ENCODE results near the gene OLA1. TPM values are rescaled to one million over a fixed set of nuclear protein-coding genes. Genes with fewer than 3 reads are reported as not detected.

OLA1 gene
- total RNA-seq, 1 experiment from 2014 or later: 124 TPM

- CTCF ChIA-PET: no interaction called here
- Mint-ChIP-seq H3K4me1 (ENCODE audit: low read depth, unreplicated experiment) (peaks cover 21% of the 10 kb centered on the region), H3K27me3 (ENCODE audit: unreplicated experiment) (no peaks in the 10 kb centered on the region), H3K36me3 (ENCODE audit: insufficient read depth, unreplicated experiment) (no peaks in the 10 kb centered on the region), H3K27ac (ENCODE audit: unreplicated experiment) (no peak overlapping the region), H3K4me3 (ENCODE audit: low read depth, unreplicated experiment) (no peak overlapping the region), H3K9me3 (ENCODE audit: low read depth, unreplicated experiment) (no peaks in the 10 kb centered on the region)
- no TSS peak for BruUV-seq (replicated peaks)
- TF ChIP-seq CTCF (IDR thresholded peaks at IDR 0.05; ENCODE audit: unreplicated experiment): no peak
- intact Hi-C loops (cut with micrococcal nuclease; ENCODE audit: unreplicated experiment): no loop called here
- DNase-seq: no peak
Observed at GRCh38 chr2:174236429-174236828, 11.9 kb downstream of the OLA1 start.

- CTCF ChIA-PET: no interaction called here
- Mint-ChIP-seq H3K36me3 (ENCODE audit: insufficient read depth, unreplicated experiment) (no peaks in the 10 kb centered on the region), H3K27ac (ENCODE audit: unreplicated experiment) (no peak overlapping the region)
Observed at GRCh38 chr2:174235680-174236079, 12.7 kb downstream of the OLA1 start.

GRCh38 chr2:174233771-174234275, 14.5 kb downstream of the OLA1 start:
- no peak overlapping the region for H3K27ac Mint-ChIP-seq (ENCODE audit: unreplicated experiment)
- CTCF ChIA-PET: no interaction called here
- no peaks in the 10 kb centered on the region for H3K27me3 Mint-ChIP-seq (ENCODE audit: unreplicated experiment)
- no peaks in the 10 kb centered on the region for H3K9me3 Mint-ChIP-seq (ENCODE audit: low read depth, unreplicated experiment)
- no peak overlapping the region for H3K4me3 Mint-ChIP-seq (ENCODE audit: low read depth, unreplicated experiment)
- H3K36me3 Mint-ChIP-seq (ENCODE audit: insufficient read depth, unreplicated experiment): no peaks in the 10 kb centered on the region
- BruUV-seq (replicated peaks): no TSS peak
- TF ChIP-seq CTCF (IDR thresholded peaks at IDR 0.05; ENCODE audit: unreplicated experiment): no peak
- no peak for DNase-seq
- intact Hi-C loops (cut with micrococcal nuclease; ENCODE audit: unreplicated experiment): no loop called here
- H3K4me1 Mint-ChIP-seq (ENCODE audit: low read depth, unreplicated experiment): peaks cover 21% of the 10 kb centered on the region

More at GRCh38 chr2:174235680-174236079, 12.7 kb downstream of the OLA1 start:
- no peak for TF ChIP-seq CTCF (IDR thresholded peaks at IDR 0.05; ENCODE audit: unreplicated experiment)
- H3K9me3 Mint-ChIP-seq (ENCODE audit: low read depth, unreplicated experiment): no peaks in the 10 kb centered on the region
- H3K4me3 Mint-ChIP-seq (ENCODE audit: low read depth, unreplicated experiment): no peak overlapping the region
- peaks cover 21% of the 10 kb centered on the region for H3K4me1 Mint-ChIP-seq (ENCODE audit: low read depth, unreplicated experiment)
- intact Hi-C loops (cut with micrococcal nuclease; ENCODE audit: unreplicated experiment): no loop called here
- no peaks in the 10 kb centered on the region for H3K27me3 Mint-ChIP-seq (ENCODE audit: unreplicated experiment)
- no TSS peak for BruUV-seq (replicated peaks)
- DNase-seq: no peak

GRCh38 chr2:174227748-174228147, 20.6 kb downstream of the OLA1 start:
- intact Hi-C loops (cut with micrococcal nuclease; ENCODE audit: unreplicated experiment): no loop called here
- H3K27ac Mint-ChIP-seq (ENCODE audit: unreplicated experiment): no peak overlapping the region
- no TSS peak for BruUV-seq (replicated peaks)

More at GRCh38 chr2:174227748-174228147, 20.6 kb downstream of the OLA1 start:
- H3K4me1 Mint-ChIP-seq (ENCODE audit: low read depth, unreplicated experiment): no peaks in the 10 kb centered on the region
- no peak for DNase-seq
- H3K27me3 Mint-ChIP-seq (ENCODE audit: unreplicated experiment): no peaks in the 10 kb centered on the region
- no peaks in the 10 kb centered on the region for H3K9me3 Mint-ChIP-seq (ENCODE audit: low read depth, unreplicated experiment)
- no peaks in the 10 kb centered on the region for H3K36me3 Mint-ChIP-seq (ENCODE audit: insufficient read depth, unreplicated experiment)
- CTCF ChIA-PET: interaction anchor here (1.0 kb wide), 1 partner anchor 37 kb away, joined by 6 read pairs; no protein-coding TSS in a partner anchor
- no peak overlapping the region for H3K4me3 Mint-ChIP-seq (ENCODE audit: low read depth, unreplicated experiment)
- no peak for TF ChIP-seq CTCF (IDR thresholded peaks at IDR 0.05; ENCODE audit: unreplicated experiment)

Measured in Calu3 (cell line).